Measurements from ENCODE around the gene ZNF740.

GRCh38 chr12:53236443-53237111 is 56.1 kb downstream of the ZNF740 start:
- TF ChIP-seq POLR2A (IDR thresholded peaks at IDR 0.05) (no peak), CTCF (IDR thresholded peaks at IDR 0.05) (no peak)

All from esophagus squamous epithelium (tissue), 4 donors.